Large intestine (tissue), 3 donors: ENCODE results near the gene TRIM34. TPM values are rescaled to one million over a fixed set of nuclear protein-coding genes. Genes with fewer than 3 reads are reported as not detected.
"Not testable (repeated sequence)": the region's sequence is repeated elsewhere in the genome, so short reads cannot be mapped to it uniquely, and the experiment has no call there.

Experiments
- DNase-seq, 2 donors: peaks; one replicate each; pipeline versions ENCODE4 v3.0.0 to v3.0.0-alpha.2; 2013
- H3K27ac ChIP-seq: one replicate; pipeline ENCODE4 v1.5.1; 2013; ENCODE audit warnings: low read length
- H3K27me3 ChIP-seq: 2 replicates; pipeline ENCODE4 v1.6.1; 2013; ENCODE audit warnings: low read length; ENCODE audit not compliant: control insufficient read depth, insufficient read depth
- H3K36me3 ChIP-seq: 2 replicates; pipeline ENCODE4 v1.6.1; 2013; ENCODE audit warnings: low read length; ENCODE audit not compliant: control insufficient read depth, insufficient read depth
- H3K4me1 ChIP-seq: one replicate; pipeline ENCODE4 v1.6.1; 2013; ENCODE audit warnings: low read length; ENCODE audit not compliant: control insufficient read depth, insufficient read depth
- H3K4me3 ChIP-seq: one replicate; pipeline ENCODE4 v1.5.1; 2013; ENCODE audit warnings: low read length
- H3K9me3 ChIP-seq: one replicate; pipeline ENCODE4 v1.6.1; 2013; ENCODE audit warnings: mild to moderate bottlenecking, low read depth, low read length, moderate library complexity; ENCODE audit not compliant: control insufficient read depth
- WGBS: methylation state at CpG from one replicate; pipeline ENCODE4 v1.1.5; 2013; ENCODE audit warnings: low lambda C conversion rate; ENCODE audit not compliant: insufficient coverage; 5-methylcytosine and 5-hydroxymethylcytosine counted together
- polyA plus RNA-seq: library from polyadenylated mRNA; unstranded; fragments of 120-200 nt; gene quantifications from one replicate; pipeline ENCODE4 v1.2.1, GENCODE V29; 2013

Gene TRIM34
- polyA plus RNA-seq, 1 donor: 11.6 TPM

DNA sequence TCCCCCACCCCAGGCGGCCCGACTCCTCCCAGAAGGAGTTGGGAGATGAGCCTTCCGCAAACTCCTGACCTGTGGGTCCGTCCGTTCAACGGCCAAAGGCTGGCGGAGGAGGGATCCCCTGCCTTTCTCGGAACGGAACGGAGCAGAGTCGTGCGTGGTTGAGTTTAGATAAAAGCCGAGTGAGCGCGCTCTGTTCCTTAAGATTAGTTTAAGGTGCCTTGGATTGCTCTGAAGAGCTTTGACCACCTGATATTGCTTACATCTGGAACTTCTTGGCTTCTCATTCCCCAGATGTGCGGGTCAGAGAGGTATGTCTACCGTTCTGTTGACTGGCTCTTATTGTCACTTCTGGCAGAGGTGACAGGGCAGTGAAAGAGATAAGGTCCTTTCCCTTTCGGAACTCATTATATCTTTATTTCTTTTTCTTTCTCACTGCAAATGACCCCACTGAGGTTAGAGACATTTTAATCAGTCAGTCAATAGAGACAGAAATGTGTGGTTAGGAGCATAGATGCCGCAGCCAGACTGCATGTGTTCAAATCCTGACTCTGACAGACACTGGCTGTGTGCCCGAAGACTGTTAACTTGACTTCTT lies 28.1 kb upstream of the TRIM34 start, which contains the start of gene TRIM6:
Gene TRIM6 (plus strand): TSS at position 31 of the 595 bp plus-strand sequence. CDS start 261 bp downstream, at position 292.
- 0% methylated on average over 1 of the region's 20 CpGs for WGBS
- peak; percentile 43 to 79 for DNase-seq
- Histone ChIP-seq H3K27ac (no peak within 1 kb of the TSS), H3K36me3 (no peaks in the 10 kb centered on the region), H3K9me3 (no peaks in the 10 kb centered on the region), H3K4me3 (peak within 1 kb of the TSS; percentile 42), H3K27me3 (no peaks in the 10 kb centered on the region), H3K4me1 (peaks cover 4% of the 10 kb centered on the region)

- WGBS: no CpG with 5 or more reads among the region's 3 CpGs
- H3K4me3 ChIP-seq: no peak overlapping the region
- H3K9me3 ChIP-seq: no peaks in the 10 kb centered on the region
- peaks cover 4% of the 10 kb centered on the region for H3K4me1 ChIP-seq
- H3K27ac ChIP-seq: no peak overlapping the region
- DNase-seq: no peak
- no peaks in the 10 kb centered on the region for H3K36me3 ChIP-seq
- H3K27me3 ChIP-seq: no peaks in the 10 kb centered on the region
Observed at GRCh38 chr11:5597953-5598352, 26.8 kb upstream of the TRIM34 start.

GRCh38 chr11:5600374-5600851 lies 24.4 kb upstream of the TRIM34 start:
- peak; percentile 60 to 76 for DNase-seq
- Histone ChIP-seq H3K27me3 (no peaks in the 10 kb centered on the region), H3K4me3 (no peak overlapping the region), H3K9me3 (no peaks in the 10 kb centered on the region), H3K36me3 (no peaks in the 10 kb centered on the region), H3K4me1 (peaks cover 4% of the 10 kb centered on the region), H3K27ac (no peak overlapping the region)
- WGBS: no CpG with 5 or more reads among the region's 9 CpGs

DNA sequence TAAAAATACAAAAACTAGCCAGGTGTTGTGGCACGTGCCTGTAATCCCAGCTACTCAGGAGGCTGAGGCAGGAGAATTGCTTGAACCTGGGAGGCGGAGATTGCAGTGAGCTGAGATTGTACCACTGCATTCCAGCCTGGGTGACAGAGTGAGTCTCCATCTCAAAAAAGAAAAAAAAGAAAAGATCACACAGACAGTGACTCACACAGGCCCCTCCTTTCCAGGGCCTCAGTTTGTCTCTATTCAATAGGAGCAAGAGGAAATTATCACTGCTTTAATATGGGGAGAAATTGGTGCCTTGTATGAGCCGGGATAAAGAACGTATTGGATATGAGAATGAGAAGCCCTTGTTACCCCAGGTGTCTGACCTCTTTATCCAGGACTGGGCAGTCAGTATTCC lies 22.0 kb upstream of the TRIM34 start:
- not testable (repeated sequence) for H3K9me3 ChIP-seq, H3K36me3 ChIP-seq, H3K27me3 ChIP-seq, DNase-seq, H3K4me3 ChIP-seq, H3K27ac ChIP-seq, H3K4me1 ChIP-seq
- 90% methylated on average over 2 of the region's 4 CpGs for WGBS

DNA sequence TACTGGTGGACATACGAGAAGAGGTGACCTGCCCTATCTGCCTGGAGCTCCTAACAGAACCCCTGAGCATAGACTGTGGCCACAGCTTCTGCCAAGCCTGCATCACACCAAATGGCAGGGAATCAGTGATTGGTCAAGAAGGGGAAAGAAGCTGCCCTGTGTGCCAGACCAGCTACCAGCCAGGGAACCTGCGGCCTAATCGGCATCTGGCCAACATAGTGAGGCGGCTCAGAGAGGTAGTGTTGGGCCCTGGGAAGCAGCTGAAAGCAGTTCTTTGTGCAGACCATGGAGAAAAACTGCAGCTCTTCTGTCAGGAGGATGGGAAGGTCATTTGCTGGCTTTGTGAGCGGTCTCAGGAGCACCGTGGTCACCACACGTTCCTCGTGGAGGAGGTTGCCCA lies 21.5 kb upstream of the TRIM34 start:
- H3K27me3 ChIP-seq: no peaks in the 10 kb centered on the region
- no CpG with 5 or more reads among the region's 8 CpGs for WGBS
- no peaks in the 10 kb centered on the region for H3K9me3 ChIP-seq
- no peaks in the 10 kb centered on the region for H3K36me3 ChIP-seq
- H3K4me3 ChIP-seq: no peak overlapping the region
- no peaks in the 10 kb centered on the region for H3K4me1 ChIP-seq
- H3K27ac ChIP-seq: no peak overlapping the region
- DNase-seq: no peak

DNA sequence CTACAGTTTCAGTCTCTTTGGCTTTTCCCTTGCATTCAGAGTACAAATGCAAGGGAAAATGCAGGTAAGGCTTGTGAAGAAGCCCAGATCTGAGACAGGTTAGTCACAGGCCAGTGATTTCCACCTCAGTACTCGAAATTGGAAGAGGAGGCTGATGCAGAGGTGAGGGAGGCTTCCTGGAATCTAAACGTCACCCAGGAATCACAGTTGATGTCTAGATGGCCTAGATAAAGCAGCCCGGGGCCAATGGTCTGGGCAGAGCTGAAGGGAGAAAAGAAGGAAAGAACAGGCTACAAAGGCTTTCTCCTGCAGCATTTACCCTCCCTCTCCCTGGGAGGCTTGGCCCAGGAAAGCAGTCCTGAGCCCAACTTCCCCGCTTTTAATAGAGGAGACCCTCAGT lies 19.9 kb upstream of the TRIM34 start:
- WGBS: no CpG with 5 or more reads among the region's 4 CpGs
- Histone ChIP-seq H3K4me3 (no peak overlapping the region), H3K36me3 (no peaks in the 10 kb centered on the region), H3K27ac (no peak overlapping the region), H3K9me3 (no peaks in the 10 kb centered on the region), H3K27me3 (no peaks in the 10 kb centered on the region), H3K4me1 (no peaks in the 10 kb centered on the region)
- DNase-seq: no peak

- H3K4me3 ChIP-seq: no peak overlapping the region
- no peak for DNase-seq
- H3K4me1 ChIP-seq: no peaks in the 10 kb centered on the region
- no peaks in the 10 kb centered on the region for H3K27me3 ChIP-seq
- no CpG with 5 or more reads among the region's 5 CpGs for WGBS
- H3K36me3 ChIP-seq: peaks cover 5% of the 10 kb centered on the region
- H3K27ac ChIP-seq: no peak overlapping the region
- no peaks in the 10 kb centered on the region for H3K9me3 ChIP-seq
Observed at GRCh38 chr11:5605849-5606248, 19.0 kb upstream of the TRIM34 start.

DNA sequence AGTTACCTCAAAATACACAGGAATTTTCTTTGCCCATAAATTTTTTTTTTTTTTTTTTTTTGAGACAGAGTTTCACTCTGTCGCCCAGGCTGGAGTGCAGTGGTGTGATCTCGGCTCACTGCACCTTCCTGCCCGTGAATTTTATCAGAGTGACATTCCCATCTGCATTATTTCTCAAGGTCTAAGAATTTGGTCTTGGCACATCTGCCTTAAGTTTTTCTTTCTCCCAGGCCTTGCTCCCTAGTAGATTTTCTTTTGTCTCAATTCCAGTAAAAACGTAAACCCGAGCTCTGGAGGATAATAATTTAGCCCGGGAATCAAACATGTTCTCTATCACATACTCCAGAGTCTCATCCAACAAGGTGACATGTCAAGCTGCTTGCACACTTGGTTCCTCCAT lies 16.0 kb upstream of the TRIM34 start:
- no CpG with 5 or more reads among the region's 6 CpGs for WGBS
- no peak overlapping the region for H3K4me3 ChIP-seq
- no peak for DNase-seq
- no peaks in the 10 kb centered on the region for H3K27me3 ChIP-seq
- H3K36me3 ChIP-seq: peaks cover 5% of the 10 kb centered on the region
- H3K27ac ChIP-seq: no peak overlapping the region
- no peaks in the 10 kb centered on the region for H3K9me3 ChIP-seq
- no peaks in the 10 kb centered on the region for H3K4me1 ChIP-seq

DNA sequence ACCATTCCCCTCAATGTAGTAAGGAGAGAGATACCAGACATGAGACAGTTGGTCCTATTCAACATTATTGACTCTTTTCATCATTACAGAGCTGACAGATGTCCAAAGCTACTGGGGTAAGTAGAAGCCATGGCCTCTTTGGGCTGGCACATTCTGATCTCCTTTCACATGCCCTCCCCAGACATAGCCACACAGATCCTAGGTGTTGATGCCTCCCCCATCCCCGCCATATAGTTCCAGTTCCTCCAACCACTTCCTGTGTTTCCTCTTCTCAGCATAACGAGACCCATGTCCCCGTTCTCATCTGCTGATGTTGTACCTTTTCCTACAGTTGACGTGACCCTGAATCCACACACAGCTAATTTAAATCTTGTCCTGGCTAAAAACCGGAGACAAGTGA lies 14.4 kb upstream of the TRIM34 start:
- no peak for DNase-seq
- Histone ChIP-seq H3K36me3 (peaks cover 5% of the 10 kb centered on the region), H3K27me3 (no peaks in the 10 kb centered on the region), H3K4me3 (no peak overlapping the region), H3K9me3 (no peaks in the 10 kb centered on the region), H3K4me1 (no peaks in the 10 kb centered on the region), H3K27ac (no peak overlapping the region)
- no CpG with 5 or more reads among the region's 5 CpGs for WGBS

- Histone ChIP-seq H3K9me3 (no peaks in the 10 kb centered on the region), H3K27ac (no peak overlapping the region), H3K4me1 (no peaks in the 10 kb centered on the region), H3K36me3 (peaks cover 5% of the 10 kb centered on the region), H3K27me3 (no peaks in the 10 kb centered on the region), H3K4me3 (no peak overlapping the region)
- DNase-seq: no peak
- WGBS: 80% methylated on average over 1 of the region's 11 CpGs
Observed at GRCh38 chr11:5611627-5612026, 13.2 kb upstream of the TRIM34 start.

DNA sequence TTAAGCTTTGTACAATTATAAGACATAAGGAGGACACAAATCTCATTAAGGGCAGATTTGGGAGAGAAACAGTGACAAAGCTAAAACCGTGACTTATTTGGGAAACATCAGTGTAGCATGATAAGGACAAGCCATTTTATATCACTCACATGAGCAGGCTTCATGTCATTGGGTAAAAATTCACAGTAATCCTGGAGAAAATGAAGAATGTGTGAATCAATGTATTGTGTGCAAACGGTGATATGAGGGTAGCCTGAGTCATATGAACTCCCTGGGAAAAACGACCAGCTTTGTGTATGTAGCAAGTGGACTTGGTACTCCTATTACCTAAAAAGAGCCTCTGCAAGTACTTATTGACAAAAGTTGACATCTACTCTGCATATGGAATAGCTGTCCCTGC lies 6.0 kb upstream of the TRIM34 start:
- Histone ChIP-seq H3K9me3 (no peaks in the 10 kb centered on the region), H3K4me3 (no peak overlapping the region), H3K27me3 (no peaks in the 10 kb centered on the region), H3K4me1 (peaks cover 10% of the 10 kb centered on the region), H3K36me3 (no peaks in the 10 kb centered on the region), H3K27ac (no peak overlapping the region)
- DNase-seq: peak in 1 of 2 donors; percentile 43
- WGBS: 100% methylated on average over 1 of the region's 3 CpGs
